HG02870 (cell line): ENCODE measurements around the gene OR2A2.

Experiments used
- ATAC-seq: cut with Tn5 transposase; IDR thresholded peaks from one replicate; pipeline ENCODE4 v1.9.1; 2021; ENCODE audit warnings: mild to moderate bottlenecking, moderate library complexity; ENCODE audit not compliant: unreplicated experiment

OR2A2 gene

DNA sequence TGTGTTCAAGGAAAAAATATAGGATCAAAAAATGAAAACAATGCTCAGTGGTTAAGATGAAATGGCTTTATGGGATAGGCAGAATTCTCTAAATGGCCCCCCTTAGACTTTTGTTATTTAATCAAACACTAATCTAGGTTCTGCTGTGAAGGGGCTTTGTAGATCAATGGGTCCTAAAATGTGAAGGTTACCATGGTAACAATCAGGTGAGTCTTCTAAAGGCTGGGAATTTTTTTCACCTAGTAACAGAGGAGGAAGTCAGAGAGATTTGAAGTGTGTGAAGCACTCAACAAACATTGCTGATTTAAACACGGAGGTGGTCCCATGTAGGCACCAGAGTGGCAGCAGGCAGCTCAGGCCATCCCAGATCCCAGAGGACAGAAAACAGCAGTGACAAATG lies 24.7 kb downstream of the OR2A2 start:
- ATAC-seq = no peak

GRCh38 chr7:144137501-144137900 lies 28.1 kb downstream of the OR2A2 start:
- ATAC-seq = no peak

- no peak for ATAC-seq
Observed at GRCh38 chr7:144142187-144142586, 32.8 kb downstream of the OR2A2 start.

GRCh38 chr7:144144426-144144825 lies 35.0 kb downstream of the OR2A2 start:
- no peak for ATAC-seq

DNA sequence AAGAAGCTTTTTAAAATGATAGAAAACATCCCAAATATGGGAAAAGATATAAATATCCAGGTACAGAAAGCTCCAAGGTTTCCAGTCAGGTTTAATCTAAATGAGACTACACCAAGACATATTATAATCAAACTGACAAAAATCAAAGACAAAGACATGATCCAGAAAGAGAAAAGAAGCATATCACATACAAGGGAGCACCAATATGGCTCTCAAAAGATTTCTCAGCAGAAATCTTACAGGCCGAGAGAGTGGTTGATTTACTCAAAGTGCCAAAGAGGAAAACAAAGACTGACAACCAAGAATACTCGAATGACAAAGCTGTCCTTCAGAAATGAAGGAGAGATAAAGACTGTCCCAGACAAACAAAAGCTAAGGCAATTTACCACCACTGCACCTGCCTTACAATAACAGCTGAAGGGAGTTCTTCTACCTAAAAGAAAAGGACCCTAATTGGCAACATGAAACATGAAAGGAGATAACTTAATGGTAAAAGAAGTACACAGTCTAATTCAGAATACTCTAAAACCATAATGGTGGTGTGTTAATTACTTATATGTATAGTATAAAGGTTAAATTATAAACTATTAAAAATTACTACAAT lies 38.9 kb downstream of the OR2A2 start:
- ATAC-seq = no peak

DNA sequence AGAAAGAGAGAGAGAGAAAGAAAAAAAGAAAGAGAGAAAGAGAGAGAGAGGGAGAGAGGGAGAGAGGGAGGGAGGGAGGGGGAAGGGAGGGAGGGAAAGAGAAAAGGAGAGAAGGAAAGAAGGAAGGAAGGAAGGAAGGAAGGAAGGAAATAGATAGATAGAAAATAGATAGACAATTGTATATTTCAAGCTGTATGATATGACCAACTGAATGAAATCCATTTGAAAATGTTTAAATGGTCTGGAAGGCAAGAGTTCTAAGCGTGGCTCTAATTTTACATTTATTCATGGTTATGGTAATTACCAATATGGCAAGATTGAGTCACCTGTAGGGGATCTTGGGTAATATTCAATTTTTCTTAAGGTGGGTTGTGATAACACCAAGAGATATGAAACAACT lies 49.5 kb downstream of the OR2A2 start:
- no peak for ATAC-seq
